ENCODE data around the gene CENPE.
A peak's percentile ranks its signal among the peaks of the same experiment; 100 is the strongest.

The CENPE gene

GRCh38 chr4:103076747-103077347 is 121.3 kb downstream of the CENPE start, which contains the start of gene SLC9B2:
Gene SLC9B2 (minus strand): TSS chr4:103076761. CDS start chr4:103067550, 9,211 bp downstream.
- H3K27ac ChIP-seq (ENCODE audit: low read depth, low read length), result peak within 1 kb of the TSS; percentile 75
- H3K36me3 ChIP-seq (ENCODE audit: insufficient read depth, low read length), result peaks cover under 1% of the 10 kb centered on the region; the same call in 1 of the 2 replicates
- peaks cover 21% of the 10 kb centered on the region for H3K4me1 ChIP-seq (ENCODE audit: control insufficient read depth, insufficient read depth, low read length, unreplicated experiment)
- no peaks in the 10 kb centered on the region for H3K27me3 ChIP-seq (ENCODE audit: insufficient read depth, low read length)
- peak within 1 kb of the TSS; percentile 89 for H3K4me3 ChIP-seq (ENCODE audit: low read depth, low read length)
- H3K79me2 ChIP-seq (ENCODE audit: control insufficient read depth, insufficient read depth, low read length, unreplicated experiment), result peaks cover 33% of the 10 kb centered on the region
- peak within 1 kb of the TSS; percentile 100 for H2AFZ ChIP-seq (ENCODE audit: low read length, unreplicated experiment)

GRCh38 chr4:103075894-103076746 is 122.0 kb downstream of the CENPE start:
- Histone ChIP-seq H3K4me1 (ENCODE audit: control insufficient read depth, insufficient read depth, low read length, unreplicated experiment) (peaks cover 21% of the 10 kb centered on the region), H3K4me3 (ENCODE audit: low read depth, low read length) (peak overlapping the region; percentile 89), H2AFZ (ENCODE audit: low read length, unreplicated experiment) (peak overlapping the region; percentile 100), H3K36me3 (ENCODE audit: insufficient read depth, low read length) (no peaks in the 10 kb centered on the region), H3K27ac (ENCODE audit: low read depth, low read length) (peak overlapping the region; percentile 75), H3K79me2 (ENCODE audit: control insufficient read depth, insufficient read depth, low read length, unreplicated experiment) (peaks cover 33% of the 10 kb centered on the region), H3K27me3 (ENCODE audit: insufficient read depth, low read length) (no peaks in the 10 kb centered on the region)

- H2AFZ ChIP-seq (ENCODE audit: low read length, unreplicated experiment), result peak overlapping the region; percentile 100
- peaks cover 33% of the 10 kb centered on the region for H3K79me2 ChIP-seq (ENCODE audit: control insufficient read depth, insufficient read depth, low read length, unreplicated experiment)
Measured at GRCh38 chr4:103075435-103075893, 122.7 kb downstream of the CENPE start.

GRCh38 chr4:103074744-103075434 is 123.3 kb downstream of the CENPE start:
- Histone ChIP-seq H3K27me3 (ENCODE audit: insufficient read depth, low read length) (no peaks in the 10 kb centered on the region), H3K36me3 (ENCODE audit: insufficient read depth, low read length) (no peaks in the 10 kb centered on the region), H3K27ac (ENCODE audit: low read depth, low read length) (peak overlapping the region; percentile 75; the same call in 1 of the 2 replicates), H3K79me2 (ENCODE audit: control insufficient read depth, insufficient read depth, low read length, unreplicated experiment) (peaks cover 33% of the 10 kb centered on the region), H3K4me1 (ENCODE audit: control insufficient read depth, insufficient read depth, low read length, unreplicated experiment) (peaks cover 21% of the 10 kb centered on the region), H2AFZ (ENCODE audit: low read length, unreplicated experiment) (no peak overlapping the region), H3K4me3 (ENCODE audit: low read depth, low read length) (peak overlapping the region; percentile 89)

More at GRCh38 chr4:103075435-103075893, 122.7 kb downstream of the CENPE start:
- Histone ChIP-seq H3K27me3 (ENCODE audit: insufficient read depth, low read length) (no peaks in the 10 kb centered on the region), H3K4me1 (ENCODE audit: control insufficient read depth, insufficient read depth, low read length, unreplicated experiment) (peaks cover 21% of the 10 kb centered on the region), H3K4me3 (ENCODE audit: low read depth, low read length) (peak overlapping the region; percentile 89), H3K27ac (ENCODE audit: low read depth, low read length) (peak overlapping the region; percentile 75), H3K36me3 (ENCODE audit: insufficient read depth, low read length) (no peaks in the 10 kb centered on the region)

GRCh38 chr4:103073792-103074438 is 124.2 kb downstream of the CENPE start:
- Histone ChIP-seq H3K4me3 (ENCODE audit: low read depth, low read length) (peak overlapping the region; percentile 89), H3K27ac (ENCODE audit: low read depth, low read length) (no peak overlapping the region), H3K4me1 (ENCODE audit: control insufficient read depth, insufficient read depth, low read length, unreplicated experiment) (peaks cover 21% of the 10 kb centered on the region), H3K79me2 (ENCODE audit: control insufficient read depth, insufficient read depth, low read length, unreplicated experiment) (peaks cover 33% of the 10 kb centered on the region), H3K27me3 (ENCODE audit: insufficient read depth, low read length) (no peaks in the 10 kb centered on the region), H2AFZ (ENCODE audit: low read length, unreplicated experiment) (no peak overlapping the region), H3K36me3 (ENCODE audit: insufficient read depth, low read length) (no peaks in the 10 kb centered on the region)

- H3K27me3 ChIP-seq (ENCODE audit: insufficient read depth, low read length), result no peaks in the 10 kb centered on the region
- H3K79me2 ChIP-seq (ENCODE audit: control insufficient read depth, insufficient read depth, low read length, unreplicated experiment), result peaks cover 12% of the 10 kb centered on the region
- peaks cover 5% of the 10 kb centered on the region for H3K36me3 ChIP-seq (ENCODE audit: insufficient read depth, low read length)
- H2AFZ ChIP-seq (ENCODE audit: low read length, unreplicated experiment), result no peak overlapping the region
- H3K4me3 ChIP-seq (ENCODE audit: low read depth, low read length), result no peak overlapping the region
- H3K27ac ChIP-seq (ENCODE audit: low read depth, low read length), result peak overlapping the region; percentile 34
- H3K4me1 ChIP-seq (ENCODE audit: control insufficient read depth, insufficient read depth, low read length, unreplicated experiment), result peaks cover 11% of the 10 kb centered on the region
Measured at GRCh38 chr4:103067841-103068547, 130.1 kb downstream of the CENPE start.

GRCh38 chr4:103060453-103061148 is 137.5 kb downstream of the CENPE start:
- Histone ChIP-seq H3K27ac (ENCODE audit: low read depth, low read length) (no peak overlapping the region), H3K4me1 (ENCODE audit: control insufficient read depth, insufficient read depth, low read length, unreplicated experiment) (no peaks in the 10 kb centered on the region), H2AFZ (ENCODE audit: low read length, unreplicated experiment) (no peak overlapping the region), H3K4me3 (ENCODE audit: low read depth, low read length) (no peak overlapping the region), H3K79me2 (ENCODE audit: control insufficient read depth, insufficient read depth, low read length, unreplicated experiment) (no peaks in the 10 kb centered on the region), H3K27me3 (ENCODE audit: insufficient read depth, low read length) (no peaks in the 10 kb centered on the region), H3K36me3 (ENCODE audit: insufficient read depth, low read length) (peaks cover 4% of the 10 kb centered on the region; the same call in 1 of the 2 replicates)

Measured in ACC112 (cell line).